Testis (tissue), 3 donors: ENCODE results near the gene TTC7B. TPM values are rescaled to one million over a fixed set of nuclear protein-coding genes. Genes with fewer than 3 reads are reported as not detected.
"Not testable (repeated sequence)": the region's sequence is repeated elsewhere in the genome, so short reads cannot be mapped to it uniquely, and the experiment has no call there.

Source experiments
- DNase-seq: peaks from one replicate; pipeline ENCODE4 v3.0.0-alpha.2; 2019
- H3K27ac ChIP-seq, 2 donors: fragments of 200-600 bp; sonication (generic); one replicate each; pipeline ENCODE4 v1.5.1; 2019
- H3K27me3 ChIP-seq: fragments of 200-600 bp; sonication (generic); one replicate; pipeline ENCODE4 v1.5.1; 2019
- H3K36me3 ChIP-seq: fragments of 200-600 bp; sonication (generic); one replicate; pipeline ENCODE4 v1.5.1; 2017; ENCODE audit warnings: low read depth; ENCODE audit errors: missing control alignments
- H3K4me1 ChIP-seq: fragments of 200-600 bp; sonication (generic); one replicate; pipeline ENCODE4 v1.5.1; 2019
- H3K4me3 ChIP-seq, 2 donors: fragments of 200-600 bp; sonication (generic); one replicate each; pipeline ENCODE4 v1.5.1; 2017 to 2019
- H3K9me3 ChIP-seq: fragments of 200-600 bp; sonication (generic); one replicate; pipeline ENCODE4 v1.5.1; 2017
- CTCF ChIP-seq, 3 experiments: fragments of 450-650 bp in 2 of 3; fragments of 200-600 bp in 1 of 3; sonication (generic) in 1 of 3; IDR thresholded peaks; one replicate each; pipeline ENCODE4 v1.5.1; 2016 to 2019; ENCODE audit warnings: antibody characterized with exemption in 3 of 3, mild to moderate bottlenecking in 2 of 3, moderate library complexity in 1 of 3
- POLR2A ChIP-seq: fragments of 450-650 bp; IDR thresholded peaks from one replicate; pipeline ENCODE4 v1.6.1; 2017; ENCODE audit warnings: antibody characterized with exemption, mild to moderate bottlenecking, moderate library complexity
- WGBS, 2 donors: methylation state at CpG; one replicate each; pipeline ENCODE4 v1.1.5; 2018; 5-methylcytosine and 5-hydroxymethylcytosine counted together
- intact Hi-C: fragments of 100-400 bp; cut with DNase I; formaldehyde crosslinking; loops from one replicate; pipeline ENCODE4 v1.15.1; 2023; ENCODE audit warnings: low total_unique reads
- polyA plus RNA-seq: library from polyadenylated mRNA; stranded (reverse); fragments of 350-450 nt; fragmentation: Illumina TruSeq; extraction: RNeasy Lipid Tissue Mini Kit (QIAGEN cat#74804); gene quantifications from one replicate; pipeline ENCODE4 v1.2.3, GENCODE V29; 2014; ENCODE audit warnings: low read depth, low replicate concordance; ENCODE audit not compliant: insufficient read depth
- total RNA-seq, 2 donors: library from RNA; depleted of rRNA; stranded (reverse); fragments of >200 nt; gene quantifications; one replicate each; pipeline ENCODE4 v1.2.3, GENCODE V29; 2016

The TTC7B gene
- total and polyA plus RNA-seq, 3 donors from 2014 or later = 11.3 to 17.0 (median 12.1) TPM

GRCh38 chr14:90530523-90530922 is 285.7 kb downstream of the TTC7B start:
- H3K4me1 ChIP-seq = peaks cover 29% of the 10 kb centered on the region
- no peak overlapping the region for H3K27ac ChIP-seq
- TF ChIP-seq CTCF (IDR thresholded peaks at IDR 0.05) = no peak
- TF ChIP-seq POLR2A = no peak
- H3K36me3 ChIP-seq = no peaks in the 10 kb centered on the region
- no peaks in the 10 kb centered on the region for H3K9me3 ChIP-seq
- intact Hi-C loops = no loop called here
- no peak for DNase-seq
- no peaks in the 10 kb centered on the region for H3K27me3 ChIP-seq
- H3K4me3 ChIP-seq = no peak overlapping the region
- WGBS, 2 donors = 78 to 85% methylated on average over 7 of the region's 7 CpGs

- Histone ChIP-seq H3K9me3 (no peaks in the 10 kb centered on the region), H3K36me3 (no peaks in the 10 kb centered on the region), H3K27me3 (no peaks in the 10 kb centered on the region), H3K27ac (no peak overlapping the region), H3K4me1 (peaks cover 11% of the 10 kb centered on the region), H3K4me3 (no peak overlapping the region)
- DNase-seq = no peak
- WGBS, 2 donors = 83 to 94% methylated on average over 5 to 6 of the region's 6 CpGs
- TF ChIP-seq CTCF (IDR thresholded peaks at IDR 0.05) = no peak
- no peak for TF ChIP-seq POLR2A
- intact Hi-C loops = no loop called here
Observed at GRCh38 chr14:90527978-90528377, 288.3 kb downstream of the TTC7B start.

GRCh38 chr14:90526536-90526935 is 289.7 kb downstream of the TTC7B start:
- 79 to 88% methylated on average over 8 of the region's 8 CpGs for WGBS, 2 donors
- DNase-seq, H3K9me3 ChIP-seq, H3K4me3 ChIP-seq, H3K27ac ChIP-seq, intact Hi-C loops, H3K27me3 ChIP-seq, H3K36me3 ChIP-seq: not testable (repeated sequence)
- H3K4me1 ChIP-seq = peaks cover 20% of the 10 kb centered on the region

GRCh38 chr14:90525353-90526028 is 290.7 kb downstream of the TTC7B start:
- 74 to 77% methylated on average over 22 to 36 of the region's 42 CpGs for WGBS, 2 donors
- intact Hi-C loops, H3K27me3 ChIP-seq, H3K9me3 ChIP-seq, DNase-seq, H3K27ac ChIP-seq, H3K4me3 ChIP-seq, H3K36me3 ChIP-seq: not testable (repeated sequence)
- peaks cover 30% of the 10 kb centered on the region for H3K4me1 ChIP-seq

- TF ChIP-seq CTCF (IDR thresholded peaks at IDR 0.05) (no peak), POLR2A (no peak)
- DNase-seq = no peak
- intact Hi-C loops = no loop called here
- Histone ChIP-seq H3K36me3 (no peaks in the 10 kb centered on the region), H3K4me3 (no peak overlapping the region), H3K9me3 (no peaks in the 10 kb centered on the region), H3K27me3 (no peaks in the 10 kb centered on the region), H3K27ac (peak overlapping the region in 1 of 2 donors; percentile 31), H3K4me1 (peaks cover 32% of the 10 kb centered on the region)
- 74 to 84% methylated on average over 14 to 18 of the region's 18 CpGs for WGBS, 2 donors
Observed at GRCh38 chr14:90523961-90524875, 292.0 kb downstream of the TTC7B start.
